GM21528 (cell line): Measurements from ENCODE around the gene AP4E1.
"Not testable (repeated sequence)": the region's sequence is repeated elsewhere in the genome, so short reads cannot be mapped to it uniquely, and the experiment has no call there.

Experiments
- ATAC-seq: cut with Tn5 transposase; IDR thresholded peaks from one replicate; pipeline ENCODE4 v1.9.1; 2021; ENCODE audit warnings: mild to moderate bottlenecking, moderate library complexity; ENCODE audit not compliant: unreplicated experiment, low FRiP score

AP4E1 gene

DNA sequence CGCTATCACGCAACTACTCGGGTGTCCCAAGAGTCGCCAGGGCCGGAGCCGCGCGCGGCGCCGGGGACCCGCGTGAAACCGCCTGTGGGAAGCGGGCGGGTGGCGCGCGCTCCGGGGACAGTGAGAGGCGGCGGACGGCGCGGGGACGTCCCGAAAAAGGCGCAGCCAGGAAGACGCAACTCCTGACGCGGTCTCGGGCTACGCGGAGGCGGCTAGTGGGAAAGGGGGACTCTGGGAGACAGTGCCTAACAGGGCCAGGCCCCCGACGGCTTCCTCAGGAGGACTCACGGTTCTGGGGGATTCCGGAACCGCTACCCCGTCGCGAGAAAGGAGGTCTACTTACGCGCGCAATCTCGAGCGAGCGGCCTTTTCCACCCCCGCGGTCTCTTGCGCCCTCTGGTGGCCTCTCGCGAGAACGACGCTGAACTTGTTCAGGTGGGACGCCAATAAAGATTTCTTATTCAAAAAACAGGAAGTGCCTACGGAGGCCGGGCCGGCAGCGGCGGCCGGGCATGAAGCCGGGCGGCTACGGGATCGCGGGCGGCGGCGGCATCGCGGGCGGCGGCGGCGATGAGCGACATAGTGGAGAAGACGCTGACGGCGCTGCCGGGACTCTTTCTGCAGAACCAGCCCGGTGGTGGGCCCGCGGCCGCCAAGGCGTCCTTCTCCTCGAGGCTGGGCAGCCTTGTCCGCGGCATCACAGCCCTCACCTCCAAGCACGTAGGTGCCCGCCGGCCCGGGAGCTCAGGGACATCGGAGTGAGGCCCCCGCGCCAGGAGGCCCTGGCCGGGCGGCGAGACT, at the start of gene AP4E1:
TSS of gene AP4E1 (plus strand) at position 475 of the 801 bp plus-strand sequence. CDS start at position 571, 96 bp downstream.
- peak; percentile 58 for ATAC-seq

DNA sequence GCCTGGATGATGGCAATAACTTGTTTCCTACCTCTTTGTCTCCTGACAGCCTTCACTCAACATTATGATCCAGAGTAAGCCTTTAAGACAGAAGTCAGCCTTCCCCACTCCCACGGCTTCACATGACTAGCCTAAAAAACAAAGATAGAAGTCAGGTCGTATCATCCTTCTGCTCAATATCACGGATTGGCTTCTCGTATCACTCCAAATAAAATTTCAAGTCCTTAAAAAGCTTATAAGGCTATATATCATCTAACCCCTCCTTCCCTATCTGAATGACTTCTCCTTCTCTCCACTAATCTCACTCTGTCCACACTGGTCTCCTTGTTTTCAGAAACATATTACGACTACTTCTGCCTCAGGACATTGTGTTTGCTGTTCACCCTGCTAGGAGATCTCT, 47.7 kb upstream of the AP4E1 start:
- no peak for ATAC-seq

DNA sequence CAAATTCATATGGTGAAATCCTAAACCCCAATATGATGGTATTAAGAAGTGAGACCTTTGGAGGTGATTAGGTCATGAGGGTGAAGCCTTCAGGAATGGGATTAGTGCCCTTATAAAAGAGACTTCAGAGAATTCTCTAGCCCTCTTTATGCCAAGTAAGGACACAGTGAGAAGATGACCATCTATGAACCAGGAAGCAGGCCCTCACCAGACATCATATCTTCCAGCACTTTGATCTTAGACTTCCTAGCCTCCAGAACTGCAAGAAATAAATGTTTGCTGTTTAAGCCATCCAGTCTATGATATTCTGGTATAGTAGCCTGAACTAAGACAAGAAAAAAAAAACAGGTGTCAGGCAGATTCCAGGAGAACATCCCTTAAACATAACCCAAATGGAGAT, 45.9 kb upstream of the AP4E1 start:
- no peak for ATAC-seq

DNA sequence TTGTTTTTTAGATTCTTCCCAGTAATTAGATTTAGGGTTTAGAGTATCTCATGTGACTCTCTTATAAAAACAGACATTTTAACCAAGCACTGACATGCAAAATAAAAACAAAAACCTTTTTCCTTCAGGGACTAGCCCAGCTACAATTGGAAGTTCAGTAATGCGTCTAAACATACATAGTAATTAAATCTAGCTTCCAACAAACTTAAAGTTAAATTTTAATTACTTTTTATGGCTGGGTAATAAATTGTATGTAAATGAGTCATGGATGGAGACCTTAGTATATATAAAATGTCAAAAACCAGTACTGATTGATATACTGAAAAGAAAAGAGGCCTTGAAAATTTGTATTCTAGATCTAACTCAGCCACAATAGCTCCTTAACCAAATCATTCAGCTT, 43.6 kb upstream of the AP4E1 start:
- no peak for ATAC-seq

DNA sequence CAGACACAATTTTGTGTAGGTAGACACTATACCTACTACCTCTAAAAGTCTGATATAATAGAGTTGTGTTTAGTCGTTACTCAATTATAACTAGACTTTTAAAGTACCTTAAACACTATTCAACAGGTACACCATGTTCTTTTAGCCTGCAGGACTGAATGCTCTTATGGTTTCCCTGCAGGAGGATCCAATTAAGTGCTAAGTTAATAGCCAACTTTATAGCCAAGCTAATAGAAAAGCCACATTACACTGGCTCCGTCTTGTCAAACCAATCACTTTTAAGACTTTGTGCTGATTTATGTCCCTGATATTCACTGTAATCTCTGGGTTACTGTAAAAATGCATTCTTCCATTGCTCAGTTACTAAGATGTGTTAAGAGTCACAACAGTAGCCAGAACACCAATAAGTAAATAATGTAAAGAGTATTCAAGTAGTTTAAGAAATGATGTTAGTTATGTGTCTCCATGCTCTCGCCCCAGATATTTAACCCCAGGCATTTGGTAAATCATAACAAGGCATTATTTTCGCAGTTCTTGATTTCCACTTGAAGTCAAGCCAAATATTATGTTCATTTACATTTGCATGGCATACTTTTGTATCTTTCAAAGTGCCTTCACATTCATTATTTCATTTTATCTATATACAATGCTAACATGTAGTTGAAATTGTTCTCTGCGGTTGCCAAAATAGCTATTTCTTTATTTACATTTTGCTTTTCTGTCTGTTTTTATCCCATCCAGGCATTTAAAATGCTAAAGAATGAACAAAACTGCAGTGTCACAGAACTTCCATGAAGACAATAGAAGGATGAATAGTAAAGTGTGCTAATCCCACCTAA, 42.7 kb upstream of the AP4E1 start:
- no peak for ATAC-seq

DNA sequence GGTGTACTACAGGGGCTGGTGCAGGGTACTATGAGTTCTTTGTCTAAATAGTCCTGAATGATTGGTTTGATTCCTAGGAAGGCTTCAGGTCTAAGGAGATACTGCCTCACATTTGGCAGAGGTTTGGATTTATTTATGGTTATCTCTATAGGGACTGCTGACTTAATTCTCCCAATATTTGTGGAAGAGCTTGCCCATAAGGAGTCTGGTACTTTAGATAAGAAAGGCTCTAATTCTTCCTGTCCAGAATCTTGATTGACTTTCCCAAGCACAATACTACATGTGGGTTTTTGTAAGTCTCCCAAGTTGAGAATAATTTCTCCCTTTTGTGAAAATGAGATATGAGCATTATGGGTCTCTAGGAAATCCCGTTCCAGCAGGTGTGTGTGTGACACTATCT, 36.7 kb upstream of the AP4E1 start:
- no peak for ATAC-seq

DNA sequence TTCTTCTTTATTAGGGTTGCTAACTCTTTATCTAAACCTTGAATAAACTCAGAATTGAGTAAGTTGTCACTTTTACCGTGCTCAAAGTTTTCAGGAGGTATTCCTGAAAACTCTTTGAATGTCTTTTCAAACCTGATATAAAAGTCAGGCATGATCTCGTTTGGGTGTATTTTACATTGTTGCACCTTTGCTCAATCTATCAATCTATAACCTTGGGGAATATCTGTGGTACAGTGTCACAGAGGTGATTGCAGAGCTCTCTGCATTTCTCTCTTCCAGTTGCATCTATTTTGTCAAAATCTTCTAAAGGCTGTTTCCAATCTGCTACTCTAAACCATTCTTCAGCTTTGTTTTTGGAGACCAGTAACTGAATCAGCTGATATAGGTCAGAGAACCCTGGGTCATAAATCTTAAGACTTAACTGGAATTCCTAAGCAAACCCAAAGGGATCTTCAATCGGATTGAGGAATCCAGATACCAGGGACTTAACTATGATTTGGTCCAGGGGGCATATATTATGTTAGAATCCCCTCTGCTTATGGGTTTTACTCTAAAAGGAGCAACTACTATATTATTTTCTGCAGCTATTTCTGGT, 35.6 kb upstream of the AP4E1 start:
- ATAC-seq, result no peak

DNA sequence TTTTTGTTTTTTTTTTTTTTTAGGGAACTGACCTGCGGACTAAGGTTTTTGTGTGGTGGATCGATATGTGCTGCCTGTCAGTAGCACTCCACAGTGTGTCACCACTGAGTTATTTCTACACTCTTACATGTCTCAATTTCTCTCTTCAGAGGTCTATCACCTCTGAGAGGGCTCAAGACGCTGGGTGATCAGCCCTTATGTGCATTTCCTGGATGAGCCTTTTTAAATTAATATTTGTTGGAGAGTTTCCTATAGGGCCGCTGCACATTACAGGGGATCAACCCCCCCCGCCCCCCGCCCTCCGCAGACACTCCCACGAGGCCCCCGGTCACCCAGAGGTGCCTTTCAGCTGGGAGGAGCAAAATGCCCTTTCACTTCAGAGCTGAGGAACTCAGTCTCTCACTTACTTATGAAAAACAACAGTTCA, 34.5 kb upstream of the AP4E1 start:
- no peak for ATAC-seq

DNA sequence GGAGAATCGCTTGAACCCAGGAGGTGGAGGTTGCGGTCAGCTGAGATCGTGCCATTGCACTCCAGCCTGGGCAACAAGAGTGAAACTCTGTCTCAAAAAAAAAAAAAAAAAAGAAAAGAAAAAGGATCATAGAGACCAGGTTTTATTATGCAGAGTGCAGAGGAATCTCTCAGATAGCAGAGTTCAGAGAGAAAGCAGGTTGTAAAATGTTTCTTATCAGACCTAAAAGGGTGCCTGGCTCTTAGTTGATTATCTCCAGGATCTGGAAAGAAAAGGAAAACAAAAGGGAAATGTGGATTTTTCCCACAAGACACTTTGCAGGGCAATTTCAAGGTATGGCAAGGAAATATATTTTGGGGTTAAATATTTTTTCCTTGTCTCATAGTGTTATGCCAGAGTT, 33.2 kb upstream of the AP4E1 start:
- ATAC-seq, result not testable (repeated sequence)

DNA sequence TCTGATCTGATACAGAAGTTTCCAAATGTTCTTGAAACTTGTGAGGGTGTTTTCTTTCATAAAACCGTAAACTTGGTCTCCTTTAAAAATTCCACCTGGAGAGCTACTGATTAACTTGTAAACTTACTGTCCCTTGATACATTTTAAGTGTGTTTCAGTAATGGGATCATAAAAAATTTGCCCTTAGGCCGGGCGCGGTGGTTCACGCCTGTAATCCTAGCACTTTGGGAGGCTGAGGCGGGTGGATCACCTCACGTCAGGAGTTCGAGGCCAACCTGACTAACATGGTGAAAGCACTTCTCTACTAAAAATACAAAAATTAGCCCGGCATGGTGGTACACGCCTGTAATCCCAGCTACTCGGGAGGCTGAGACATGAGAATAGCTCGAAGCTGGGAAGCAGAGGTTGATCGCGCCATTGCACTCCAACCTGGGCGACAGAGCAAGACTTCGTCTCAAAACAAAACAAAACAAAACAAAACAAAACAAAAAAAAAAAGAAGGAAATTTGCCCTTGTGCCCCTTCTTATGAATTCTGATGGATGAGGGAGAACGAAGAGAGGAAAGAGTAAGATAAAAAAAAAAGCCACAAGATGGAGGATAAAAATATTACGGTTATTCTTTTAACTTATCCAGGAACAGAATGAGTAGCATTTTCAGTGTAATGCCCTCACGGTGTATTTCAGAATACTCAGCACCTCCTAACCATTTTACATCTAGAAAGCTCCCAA, 32.1 kb upstream of the AP4E1 start:
- ATAC-seq, result no peak

DNA sequence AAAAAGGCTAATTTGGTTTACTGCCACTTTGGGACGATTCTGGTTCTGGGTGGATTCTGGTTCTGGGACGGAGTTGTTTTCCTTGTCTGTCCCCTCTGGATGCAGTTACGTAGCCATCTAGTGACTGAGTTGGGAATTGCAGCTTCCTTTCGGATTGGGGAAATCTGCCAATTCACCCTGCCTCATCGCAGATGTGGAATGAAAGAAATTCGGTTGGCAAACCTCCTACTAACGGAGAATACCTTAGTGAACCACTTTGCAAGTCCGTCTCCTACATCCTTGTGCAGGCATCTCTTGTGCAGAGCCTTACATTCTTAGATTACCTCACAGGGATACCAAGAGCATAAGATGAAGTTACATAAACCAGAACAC, 31.5 kb upstream of the AP4E1 start:
- no peak for ATAC-seq

DNA sequence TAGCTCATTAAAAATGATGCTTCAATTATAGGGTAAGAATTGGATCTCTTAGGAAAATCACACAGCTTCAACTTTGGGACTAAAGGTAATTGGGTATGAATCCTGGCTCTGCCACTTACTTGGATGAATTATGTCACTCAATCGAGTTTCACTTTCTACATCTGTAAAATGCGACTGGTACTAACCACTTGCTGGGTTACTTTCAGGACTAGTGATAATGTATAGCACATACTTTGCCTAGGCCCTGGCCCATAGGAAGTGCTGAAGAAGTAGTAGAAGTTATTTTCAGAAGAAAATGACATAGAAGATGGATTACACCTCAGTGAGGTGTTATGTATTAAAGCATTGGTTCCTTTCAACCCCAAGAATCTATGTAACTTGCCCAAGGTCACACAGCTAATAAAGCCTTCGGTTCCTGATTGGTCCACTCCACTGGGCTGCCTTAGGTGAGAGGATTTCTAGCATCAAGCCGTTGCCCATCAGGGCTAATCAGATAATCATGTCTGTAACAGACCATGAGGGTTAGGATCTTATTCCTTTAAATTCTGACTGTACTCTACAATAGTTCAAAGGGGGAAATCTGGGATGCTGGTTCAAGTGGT, 29.4 kb upstream of the AP4E1 start:
- ATAC-seq, result peak; percentile 61

DNA sequence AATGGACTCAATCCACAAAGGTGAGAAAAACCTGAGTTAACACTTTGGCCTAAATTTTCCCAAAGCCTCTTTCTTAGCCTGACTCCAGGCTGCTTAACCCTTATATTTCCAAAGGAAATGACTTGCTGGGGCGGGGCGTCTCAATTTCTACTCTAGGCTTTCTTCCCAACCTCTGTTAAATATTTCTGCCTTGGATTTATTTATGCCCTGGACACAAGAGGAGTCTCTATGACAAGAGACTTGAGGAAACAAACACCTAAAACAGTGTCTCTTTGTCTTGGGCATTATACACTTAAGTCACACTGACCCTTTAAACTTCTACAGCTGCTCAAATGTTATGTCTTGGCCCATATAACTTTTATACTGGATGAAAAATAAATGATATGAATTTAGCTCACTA, 28.3 kb upstream of the AP4E1 start:
- ATAC-seq, result no peak

DNA sequence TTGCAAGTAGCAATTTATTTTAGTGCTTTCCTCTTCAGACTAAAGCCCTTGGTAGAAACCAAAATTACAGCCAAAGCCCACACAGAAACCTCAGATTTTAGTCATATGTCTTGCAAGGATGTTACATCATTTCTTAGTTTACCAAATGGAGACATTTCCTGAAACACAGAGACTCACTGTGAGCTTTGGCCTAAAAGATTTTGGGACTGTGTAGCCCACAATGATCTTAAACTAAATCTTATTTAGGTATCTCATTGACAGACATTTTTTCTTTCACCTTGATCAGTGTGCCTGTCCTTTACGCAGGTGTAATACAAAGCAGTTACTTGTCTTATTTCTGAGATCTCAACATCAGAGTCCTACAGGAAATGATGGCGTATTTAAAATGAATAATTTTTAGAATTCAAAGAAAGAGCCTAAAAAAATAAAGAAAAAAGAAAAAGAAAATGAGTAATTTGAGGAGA, 27.8 kb upstream of the AP4E1 start:
- no peak for ATAC-seq

DNA sequence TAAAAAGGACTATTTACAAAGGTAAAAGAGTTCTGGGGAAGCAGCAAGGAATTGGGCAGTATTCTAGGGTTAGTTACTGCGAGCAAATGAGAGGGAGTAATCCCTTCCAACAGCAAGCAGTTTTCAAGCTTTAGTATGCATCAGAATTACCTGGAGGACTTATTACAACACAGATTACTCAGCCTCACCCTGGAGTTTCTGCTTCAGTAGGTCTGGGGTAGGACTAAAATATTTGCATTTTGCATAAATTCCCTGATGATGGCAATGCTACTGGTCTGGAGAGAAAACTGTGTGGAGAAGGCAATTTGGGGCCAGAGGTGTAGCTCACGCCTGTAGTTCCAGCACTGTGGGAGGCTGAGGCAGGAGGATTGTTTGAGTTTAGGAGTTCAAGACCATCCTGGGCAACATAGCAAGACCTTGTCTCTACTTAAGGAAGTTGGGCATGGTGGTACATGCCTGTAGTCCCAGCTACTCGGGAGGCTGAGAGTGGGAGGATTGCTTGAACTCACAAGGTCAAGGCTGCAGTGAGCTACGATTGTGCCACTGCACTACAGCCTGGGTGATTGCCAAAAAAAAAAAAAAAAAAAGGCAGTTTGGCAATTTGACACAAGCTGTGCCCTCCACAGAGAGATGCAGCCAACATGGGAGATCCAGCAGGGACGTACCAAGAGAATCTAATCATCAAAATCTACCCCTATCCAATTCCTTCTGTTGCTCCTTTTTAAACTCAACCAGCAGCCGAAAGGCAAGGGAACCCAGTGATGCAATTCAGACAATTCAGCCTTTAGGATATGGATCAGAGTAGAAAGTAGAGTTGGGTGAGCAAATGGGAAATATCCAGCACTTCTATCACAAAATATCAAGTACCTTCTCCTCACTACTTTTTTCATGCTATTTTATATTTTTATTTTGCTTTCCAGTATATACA, 27.1 kb upstream of the AP4E1 start:
- no peak for ATAC-seq

DNA sequence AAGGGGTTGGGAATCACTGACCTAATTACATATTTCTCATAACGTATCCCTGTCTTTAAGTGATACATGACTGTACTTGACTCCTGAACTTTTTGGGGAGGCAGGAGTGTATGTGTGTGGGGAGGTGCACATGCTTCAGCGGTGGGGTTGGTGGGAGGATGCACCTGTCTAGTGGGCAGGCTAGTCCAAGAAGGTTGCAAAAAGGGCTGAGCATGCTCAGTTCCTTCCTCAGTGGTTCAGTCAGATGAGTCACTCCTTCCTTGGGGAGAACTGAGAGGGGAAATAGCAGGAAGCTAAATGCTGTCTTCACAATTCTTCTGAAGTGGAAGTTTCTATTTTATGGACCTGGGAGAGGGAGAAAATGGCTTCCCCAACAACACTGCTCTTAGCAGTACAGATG, 24.6 kb upstream of the AP4E1 start:
- ATAC-seq, result no peak

DNA sequence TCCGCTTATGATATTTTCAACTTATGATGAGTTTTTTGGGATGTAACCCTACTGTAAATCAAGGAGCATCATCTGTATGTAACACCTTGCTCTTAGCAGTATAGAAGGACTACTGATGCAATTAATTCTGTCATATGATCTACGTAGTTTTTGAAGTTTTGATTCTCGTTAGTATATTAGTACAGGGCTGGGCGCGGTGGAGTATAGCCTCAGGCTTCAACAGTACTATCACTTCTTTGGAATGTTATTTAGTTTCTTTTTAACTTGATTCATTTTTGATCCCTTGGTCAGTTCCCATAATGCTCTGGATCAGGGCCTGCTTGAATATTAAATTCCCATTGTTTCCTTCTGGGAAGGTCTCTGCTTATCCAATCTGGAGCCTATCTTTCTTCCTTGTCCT, 23.9 kb upstream of the AP4E1 start:
- ATAC-seq, result no peak

DNA sequence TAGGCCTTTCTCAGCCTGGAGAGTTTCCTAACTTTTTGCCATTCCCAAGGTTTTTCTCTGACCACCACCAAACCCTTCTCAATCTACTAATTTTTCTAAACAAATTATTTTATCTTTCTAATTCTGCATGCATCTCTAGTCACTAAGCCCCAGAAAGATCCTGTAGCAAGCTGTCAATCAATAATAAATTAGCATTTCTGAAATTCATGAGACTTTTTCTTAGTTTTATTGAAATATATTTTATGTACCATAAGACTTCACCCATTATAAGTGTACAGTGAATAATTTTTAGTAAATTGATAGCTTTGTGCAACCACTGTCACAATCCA, 22.4 kb upstream of the AP4E1 start:
- ATAC-seq, result no peak

DNA sequence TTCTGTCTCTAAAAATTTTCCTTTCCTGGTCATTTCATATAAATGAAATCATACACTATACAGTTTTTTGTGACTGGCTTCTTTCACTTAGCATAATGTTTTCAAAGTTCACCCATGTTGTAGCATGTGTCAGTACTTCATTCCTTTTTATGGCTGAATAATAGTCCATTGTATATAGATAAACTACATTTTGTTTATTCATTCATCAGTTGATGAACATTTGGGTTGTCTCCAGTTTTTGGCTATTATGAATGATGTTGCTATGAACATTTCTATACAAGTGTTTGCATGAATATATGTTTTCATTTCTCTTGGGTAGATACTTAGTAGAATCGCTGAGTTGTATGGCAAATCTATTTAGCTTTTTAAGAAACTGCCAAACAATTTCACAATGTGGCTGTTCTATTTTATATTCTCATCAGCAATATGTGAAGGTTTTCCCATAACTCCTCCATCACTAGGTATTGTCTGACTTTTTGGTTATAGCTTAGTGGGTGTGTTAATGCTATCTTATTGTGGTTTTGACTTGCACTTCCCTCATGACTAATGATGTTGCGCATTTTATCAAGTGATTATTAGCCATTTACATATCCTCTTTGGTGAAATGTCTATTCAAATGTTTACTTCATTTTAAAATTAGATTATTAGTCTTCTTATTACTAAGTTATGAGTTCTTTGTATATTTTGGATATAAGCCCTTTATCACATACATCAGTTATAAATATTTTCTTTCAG, 21.7 kb upstream of the AP4E1 start:
- no peak for ATAC-seq
